LoVo (cell line): ENCODE measurements around the gene IDH2.
"Not testable (repeated sequence)": the region's sequence is repeated elsewhere in the genome, so short reads cannot be mapped to it uniquely, and the experiment has no call there.

Experiments used
- DNase-seq: peaks from one replicate; pipeline ENCODE4 v3.0.0-alpha.2; 2016; ENCODE audit warnings: low spot score

Gene IDH2

DNA sequence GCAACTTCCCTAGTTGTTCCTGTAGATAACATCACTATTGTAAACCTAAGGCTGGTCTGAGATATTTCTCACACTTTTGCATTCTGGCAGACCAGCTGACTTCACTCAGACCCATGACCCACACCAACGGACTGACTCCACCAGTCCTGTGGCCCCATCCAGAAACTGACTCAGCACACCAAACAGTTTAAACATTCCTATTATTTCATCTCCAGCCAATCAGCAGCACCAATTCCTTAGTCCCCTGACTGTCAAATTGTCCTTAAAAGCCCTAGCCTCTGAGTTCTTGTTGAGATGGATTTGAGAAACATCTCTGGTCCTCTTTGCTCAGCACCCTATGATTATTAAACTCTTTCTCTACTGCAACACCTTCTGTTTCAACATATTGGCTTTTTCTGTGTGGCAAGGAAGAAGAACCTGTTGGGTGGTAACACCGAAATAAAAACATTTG is 12.2 kb upstream of the IDH2 start:
- DNase-seq: no peak

DNA sequence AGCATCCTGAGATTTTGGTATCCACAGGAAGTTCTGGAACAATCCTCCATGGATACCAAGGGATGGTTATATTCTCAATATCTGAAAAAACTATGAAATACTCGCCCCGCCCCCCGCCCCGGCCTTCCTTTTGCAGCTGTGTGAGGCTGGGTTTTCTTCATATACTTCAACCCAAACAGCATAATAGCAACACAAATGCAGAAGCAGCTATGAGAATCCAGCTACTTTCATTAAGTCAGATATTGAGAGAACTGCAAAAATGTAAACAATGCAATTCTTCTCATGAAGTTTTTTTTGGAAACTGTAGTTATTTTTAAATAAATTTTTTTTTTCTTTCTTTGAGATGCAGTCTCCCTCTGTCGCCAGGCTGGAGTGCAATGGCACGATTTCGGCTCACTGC is 10.9 kb upstream of the IDH2 start:
- DNase-seq: no peak

DNA sequence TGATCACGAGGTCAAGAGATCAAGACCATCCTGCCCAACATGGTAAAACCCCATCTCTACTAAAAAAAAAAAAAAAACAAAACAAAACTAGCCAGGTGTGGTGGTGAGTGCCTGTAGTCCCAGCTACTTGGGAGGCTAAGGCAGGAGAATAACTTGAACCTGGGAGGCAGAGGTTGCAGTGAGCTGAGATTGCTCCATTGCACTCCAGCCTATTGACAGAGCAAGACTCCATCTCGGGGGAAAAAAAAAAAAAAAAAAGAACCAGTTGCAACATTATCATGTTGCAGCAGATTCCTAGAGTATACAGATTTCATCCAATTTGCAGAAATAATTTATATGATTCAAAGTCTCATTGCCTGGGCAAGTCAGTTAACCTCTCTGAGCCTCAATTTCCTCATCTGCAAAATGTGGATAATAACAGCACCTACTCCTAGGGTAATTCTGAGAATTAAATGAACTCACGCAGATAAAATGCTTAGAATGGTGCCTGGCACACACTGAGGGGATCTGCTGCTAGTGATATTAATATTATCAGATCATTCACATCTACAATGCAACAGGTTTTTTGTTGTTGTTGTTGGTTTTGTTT is 7.0 kb upstream of the IDH2 start:
- DNase-seq: not testable (repeated sequence)

DNA sequence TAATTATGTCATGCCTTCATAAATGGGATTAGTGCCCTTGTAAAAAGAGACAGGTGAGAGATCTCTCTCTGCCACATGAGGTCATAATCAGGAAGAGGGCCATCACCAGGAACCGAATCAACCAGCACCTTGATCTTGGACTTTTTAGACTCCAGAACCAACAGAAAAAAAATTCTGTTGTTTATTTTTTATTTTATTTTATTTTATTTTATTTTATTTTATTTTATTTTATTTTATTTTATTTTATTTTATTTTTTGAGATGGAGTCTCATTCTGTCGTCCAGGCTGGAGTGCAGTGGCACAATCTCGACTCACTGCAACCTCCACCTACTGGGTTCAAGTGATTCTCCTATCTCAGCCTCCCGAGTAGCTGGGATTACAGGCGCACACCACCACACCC is 5.8 kb upstream of the IDH2 start:
- DNase-seq: not testable (repeated sequence)

DNA sequence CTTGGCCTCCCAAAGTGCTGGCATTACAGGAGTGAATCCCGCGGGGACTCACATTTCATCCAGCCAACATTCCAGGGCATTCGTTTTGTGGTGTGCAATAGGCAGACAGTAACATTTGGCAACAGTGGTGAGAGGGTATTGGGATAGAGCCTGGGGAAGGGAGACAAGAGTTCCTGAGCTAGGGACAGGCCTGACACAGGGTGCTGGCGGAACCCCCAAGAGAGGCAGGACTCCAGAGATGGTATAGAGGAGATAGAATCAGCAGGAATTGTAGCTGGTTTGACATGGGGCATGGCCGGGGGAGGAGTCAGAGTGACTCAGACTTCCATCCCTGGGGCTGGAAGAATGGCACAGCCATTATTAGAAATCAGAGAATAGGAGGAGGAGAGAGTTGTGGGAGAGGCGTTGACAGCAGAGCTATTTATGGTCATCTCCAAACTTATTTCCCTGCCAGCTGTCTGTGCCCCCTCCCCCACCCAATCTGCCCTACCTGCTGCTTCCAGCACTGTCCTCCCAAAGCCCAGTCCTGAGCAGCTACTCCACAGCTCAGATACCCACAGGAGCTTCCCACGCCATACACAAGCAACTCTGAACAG is 4.4 kb upstream of the IDH2 start:
- DNase-seq: no peak

DNA sequence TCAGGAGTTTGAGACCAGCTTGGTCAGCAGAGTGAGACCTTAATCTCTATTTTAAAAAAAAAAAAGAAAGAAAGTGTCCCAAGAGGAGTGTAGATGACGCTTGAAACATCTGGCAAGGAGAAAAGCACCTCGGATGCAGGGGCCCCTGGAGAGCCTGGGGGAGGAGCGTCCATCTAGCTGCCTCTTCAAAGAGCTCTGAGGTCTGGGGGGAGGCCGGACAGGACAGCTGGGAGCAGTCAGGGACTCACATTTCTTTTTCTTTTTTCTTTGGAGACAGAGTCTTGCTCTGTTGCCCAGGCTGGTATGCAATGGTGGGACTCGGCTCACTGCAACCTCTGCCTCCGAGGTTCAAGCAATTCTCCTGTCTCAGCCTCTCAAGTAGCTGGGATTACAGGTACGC is 3.3 kb upstream of the IDH2 start:
- no peak for DNase-seq

DNA sequence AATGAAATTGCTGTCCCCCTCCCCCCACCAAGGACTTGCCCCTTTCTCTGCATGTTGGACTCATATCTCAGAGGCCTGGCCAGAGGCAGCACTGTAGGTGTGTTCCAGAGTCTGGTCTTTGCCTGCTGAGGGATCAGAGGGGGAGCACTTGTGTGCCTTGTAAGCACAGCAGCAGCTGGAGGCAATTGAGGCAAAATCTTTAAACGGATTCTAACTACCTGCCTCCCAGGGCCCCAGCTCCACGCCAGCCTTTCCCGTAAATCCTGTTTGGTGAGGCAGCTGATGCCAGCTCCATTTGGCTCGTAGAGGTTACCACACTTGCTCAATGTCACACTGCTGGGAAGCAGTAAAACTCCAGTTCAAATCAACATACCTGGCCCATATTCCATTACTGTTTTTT is 2.3 kb upstream of the IDH2 start:
- no peak for DNase-seq

DNA sequence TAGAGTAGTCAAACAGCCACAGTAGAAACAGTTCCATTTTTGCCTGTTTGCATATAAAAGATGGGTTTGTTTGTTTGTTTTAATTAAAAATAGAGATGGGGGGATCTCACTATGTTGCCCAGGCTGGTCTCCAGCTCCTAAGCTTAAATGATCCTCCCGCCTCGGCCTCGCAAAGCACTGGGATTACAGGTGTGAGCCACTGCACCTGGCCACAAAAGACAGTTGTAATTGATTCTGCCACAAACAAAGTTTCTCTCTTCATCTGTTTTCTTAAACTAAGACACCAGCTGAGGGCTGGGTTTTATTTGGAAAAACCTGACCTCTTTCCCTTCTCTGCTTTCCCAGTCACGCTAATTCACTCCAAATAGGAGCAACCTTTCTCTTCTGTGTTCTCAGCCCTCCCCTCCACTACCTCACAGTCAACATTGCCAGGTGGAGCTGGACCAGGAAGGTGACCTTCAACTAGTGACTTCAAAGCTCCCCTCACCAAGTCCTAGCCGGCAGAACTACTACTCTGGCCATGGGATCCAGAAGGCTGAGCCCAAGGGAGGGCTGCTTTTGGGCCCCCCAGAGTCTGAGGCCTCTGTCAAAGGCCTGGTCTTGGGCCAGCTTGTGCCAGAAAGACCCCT is 1.5 kb upstream of the IDH2 start:
- DNase-seq: no peak

DNA sequence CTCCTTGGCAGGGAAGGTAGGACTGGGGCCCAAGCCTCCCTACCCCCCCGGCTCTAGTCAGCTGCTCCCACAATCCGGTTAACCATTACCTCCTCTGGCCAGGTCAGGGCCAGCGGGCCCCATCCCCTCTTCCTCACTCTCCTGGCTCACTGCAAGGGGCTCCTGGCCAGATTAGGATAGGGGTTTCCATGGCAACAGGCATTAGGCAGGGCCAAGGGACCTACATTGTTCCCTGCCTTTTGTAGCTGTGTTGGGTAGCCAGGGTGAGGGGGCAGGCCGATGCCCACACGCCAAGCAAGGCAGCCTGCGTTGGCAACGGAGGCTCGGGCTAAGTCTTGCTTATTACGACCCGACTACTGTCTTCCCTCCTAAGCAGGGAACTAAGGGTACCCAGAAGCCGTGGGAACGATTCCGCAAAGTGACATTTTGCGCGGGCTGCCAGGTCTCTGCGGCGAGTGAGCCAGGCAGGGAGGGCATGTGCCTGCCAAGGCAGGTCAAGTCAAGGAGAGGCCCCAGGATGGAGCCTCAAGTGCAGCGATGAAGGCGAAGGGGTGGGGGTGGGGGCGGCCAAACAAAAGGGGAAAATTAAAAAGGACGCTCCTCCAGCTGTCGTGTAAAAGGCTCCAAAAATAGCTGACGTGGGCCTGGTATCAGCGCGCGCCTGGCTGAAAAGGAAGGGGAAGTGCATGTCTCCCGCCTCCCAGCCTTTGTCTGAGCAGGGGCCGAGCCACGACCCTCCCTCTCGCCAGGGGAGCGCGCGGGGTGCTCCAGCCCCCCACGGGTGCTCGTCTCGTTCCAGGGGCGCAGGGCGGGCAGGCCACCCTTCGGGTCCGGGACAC is 919 bp downstream of the IDH2 start:
- no peak for DNase-seq

DNA sequence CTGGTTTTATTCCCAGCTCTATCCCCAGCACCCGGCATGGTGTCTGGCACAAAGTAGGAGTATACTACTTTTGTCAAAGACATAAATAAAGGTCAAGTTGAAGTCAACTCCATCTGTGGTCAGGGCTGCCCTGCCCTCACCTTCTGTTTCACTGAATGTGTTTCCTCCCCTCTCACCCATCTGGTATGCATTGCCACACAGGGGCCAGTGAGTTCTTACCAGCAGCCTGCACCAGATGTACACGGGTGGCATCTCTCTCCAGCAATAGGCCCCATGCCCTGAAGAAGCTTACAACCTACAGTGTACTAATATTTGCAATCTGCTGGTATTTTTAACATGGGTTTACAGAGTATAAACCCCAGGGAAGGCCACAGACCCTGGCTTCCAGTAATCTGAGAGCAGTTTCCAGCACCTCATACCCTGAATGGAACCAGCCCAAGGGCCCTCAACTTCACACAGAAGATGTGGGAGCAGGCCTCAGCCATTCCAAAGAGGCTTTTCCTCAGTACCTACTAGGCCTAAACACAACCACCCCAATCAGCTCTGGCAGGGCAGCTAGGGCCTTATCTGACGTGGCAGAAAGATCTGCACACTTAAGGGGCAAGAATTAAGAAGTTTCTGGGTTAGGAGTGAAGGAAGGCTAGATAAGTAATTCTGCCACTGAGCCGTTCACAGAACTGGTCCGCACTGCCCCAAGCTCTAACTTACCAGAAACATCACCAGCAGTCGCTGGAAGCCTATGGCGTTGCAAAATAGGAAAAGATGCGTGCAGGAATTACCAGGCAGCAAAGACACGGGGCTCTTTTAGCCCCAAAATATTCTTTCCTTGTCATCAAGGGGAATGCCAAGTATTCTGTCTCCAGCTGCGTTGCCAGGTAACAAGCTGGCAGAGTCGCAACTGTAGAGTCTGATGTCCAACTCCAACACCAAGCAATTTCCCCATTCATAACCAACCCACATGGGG is 2.1 kb downstream of the IDH2 start:
- no peak for DNase-seq

DNA sequence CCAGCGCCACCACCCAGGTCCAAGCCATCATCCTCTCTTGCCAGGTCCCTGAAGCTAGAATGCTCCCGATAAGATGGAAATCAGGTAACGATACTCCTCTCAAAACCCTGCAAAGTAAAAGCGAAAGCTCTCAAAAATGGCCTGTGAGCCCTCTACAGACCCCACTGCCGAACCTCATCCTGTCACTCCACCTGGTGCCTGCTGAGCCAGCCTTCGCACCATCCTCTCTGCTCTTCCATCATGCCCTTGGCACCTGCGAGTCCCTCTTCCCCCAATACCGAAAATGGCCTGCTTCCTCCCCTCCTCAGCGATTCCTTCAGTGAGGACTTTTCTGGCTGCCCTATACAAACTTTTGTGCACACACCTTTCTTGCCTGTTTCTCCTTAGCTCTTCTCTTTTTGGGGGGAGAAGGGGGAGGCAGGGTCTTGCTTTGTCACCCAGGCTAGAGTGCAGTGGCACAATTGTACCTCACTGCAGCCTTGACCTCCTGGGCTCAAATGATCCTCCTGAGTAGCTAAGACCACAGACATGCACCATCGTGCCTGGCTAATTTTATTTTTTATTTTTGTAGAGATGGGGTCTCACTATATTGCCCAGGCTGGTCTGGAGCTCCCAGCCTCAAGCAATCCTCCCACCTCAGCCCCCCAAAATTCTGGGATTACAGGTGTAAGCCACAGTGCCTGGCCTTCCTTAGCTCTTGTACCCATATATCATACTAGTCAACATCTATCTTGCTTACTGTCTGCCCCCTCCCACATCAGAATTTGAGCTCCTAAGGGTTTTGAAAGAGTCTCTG is 3.0 kb downstream of the IDH2 start:
- DNase-seq: no peak

DNA sequence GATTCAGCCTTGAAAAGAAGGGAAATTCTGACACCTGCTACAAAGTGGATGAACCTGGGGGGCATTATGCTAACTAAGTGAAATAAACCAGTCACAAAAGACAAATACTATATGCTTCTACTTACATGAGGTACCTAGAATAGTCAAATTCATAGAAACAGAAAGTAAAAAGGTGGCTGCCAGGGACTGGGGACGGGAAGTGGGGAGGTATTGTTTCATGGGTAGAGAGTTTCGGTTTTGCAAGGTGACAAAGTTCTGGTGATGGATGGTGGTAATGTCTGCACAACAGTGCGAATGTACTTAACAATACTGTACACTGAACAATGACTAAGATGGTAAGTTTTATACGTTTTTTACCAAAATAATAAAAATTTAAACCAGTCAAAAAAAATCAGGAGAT is 4.8 kb downstream of the IDH2 start:
- DNase-seq: no peak

DNA sequence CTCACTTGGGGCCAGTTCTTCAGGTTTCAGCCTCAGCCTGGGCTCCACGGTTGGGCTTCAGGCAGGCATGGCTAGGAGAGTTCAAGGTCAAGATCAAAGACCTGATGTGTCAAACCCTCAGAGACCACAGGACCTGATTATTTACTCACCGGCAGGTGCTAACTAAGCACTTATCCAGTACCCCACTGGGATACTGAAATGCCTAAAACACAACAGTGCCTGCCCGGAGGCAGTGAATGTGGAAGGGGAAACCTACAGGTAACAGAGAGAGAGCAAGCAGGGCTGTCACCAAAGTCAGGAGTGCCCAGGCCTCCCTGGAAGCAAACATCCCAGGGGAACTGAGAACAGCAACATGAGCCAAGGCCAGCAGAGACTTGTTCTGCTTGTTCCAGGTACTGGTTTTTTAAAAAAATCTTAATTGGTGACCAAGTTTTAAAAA is 6.7 kb downstream of the IDH2 start:
- DNase-seq: no peak

DNA sequence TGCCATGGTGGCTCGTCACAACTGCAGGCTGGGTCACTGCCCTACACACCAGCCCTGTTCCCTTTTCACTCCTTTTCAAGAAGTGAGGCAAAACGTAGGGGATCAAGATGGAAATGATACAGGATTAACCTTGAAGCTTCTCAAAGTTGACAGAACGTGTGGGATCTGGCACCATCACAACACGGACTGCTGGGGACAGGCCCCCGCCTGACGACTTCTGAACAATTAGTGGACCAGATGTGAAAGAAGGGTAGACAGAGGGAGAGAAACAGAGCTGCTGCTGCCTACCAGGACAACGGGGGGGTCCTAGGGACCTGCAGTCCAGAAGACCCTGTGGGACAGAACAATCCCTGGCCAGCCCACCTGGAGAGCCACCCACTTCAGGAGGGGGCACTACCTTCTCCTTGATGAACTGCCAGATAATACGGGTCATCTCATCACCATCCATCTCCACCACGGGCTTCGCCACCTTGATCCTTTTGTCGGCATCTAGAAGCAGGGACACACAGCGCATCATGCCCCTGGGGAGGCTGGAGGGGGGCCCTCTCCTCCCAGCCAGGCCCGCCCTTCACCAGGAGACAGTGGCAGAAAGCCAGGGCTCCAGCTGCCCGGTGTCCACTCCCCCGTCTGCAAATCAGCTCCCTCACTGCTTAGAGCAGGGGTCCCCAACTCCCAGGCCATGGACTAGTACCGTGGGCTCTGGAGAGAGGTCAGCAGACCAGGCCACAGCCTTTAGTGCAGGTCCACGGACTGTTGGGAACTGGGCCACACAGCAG is 10.9 kb downstream of the IDH2 start:
- DNase-seq: no peak

DNA sequence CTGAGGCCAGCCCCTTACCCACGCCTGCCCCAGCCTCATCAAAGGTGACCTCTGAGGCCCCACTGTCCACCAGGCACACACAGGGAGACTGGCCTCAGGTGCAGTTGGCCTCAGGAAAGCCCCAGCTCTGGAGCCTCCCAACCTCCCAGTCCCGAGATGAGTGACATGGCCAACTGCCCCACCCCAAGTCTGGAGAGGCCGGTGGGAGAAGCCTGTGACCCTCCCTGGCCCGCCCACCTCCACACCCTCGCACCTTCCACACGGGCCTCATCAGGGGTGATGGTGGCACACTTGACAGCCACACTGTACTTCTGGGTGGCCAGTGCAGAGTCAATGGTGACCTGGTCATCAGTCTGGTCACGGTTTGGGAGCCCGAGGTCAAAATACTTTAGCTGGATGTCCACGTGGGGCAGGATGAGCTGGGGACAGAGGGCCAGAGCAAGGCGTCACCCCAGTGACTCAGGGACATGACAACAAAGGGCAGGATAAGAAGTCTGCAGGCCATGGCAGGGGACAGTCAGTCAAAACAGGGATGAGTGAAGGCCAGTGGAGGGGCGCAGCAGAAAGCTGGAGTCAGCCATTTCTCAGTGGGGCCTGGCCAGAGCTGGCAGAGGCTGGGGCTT is 11.9 kb downstream of the IDH2 start:
- no peak for DNase-seq

DNA sequence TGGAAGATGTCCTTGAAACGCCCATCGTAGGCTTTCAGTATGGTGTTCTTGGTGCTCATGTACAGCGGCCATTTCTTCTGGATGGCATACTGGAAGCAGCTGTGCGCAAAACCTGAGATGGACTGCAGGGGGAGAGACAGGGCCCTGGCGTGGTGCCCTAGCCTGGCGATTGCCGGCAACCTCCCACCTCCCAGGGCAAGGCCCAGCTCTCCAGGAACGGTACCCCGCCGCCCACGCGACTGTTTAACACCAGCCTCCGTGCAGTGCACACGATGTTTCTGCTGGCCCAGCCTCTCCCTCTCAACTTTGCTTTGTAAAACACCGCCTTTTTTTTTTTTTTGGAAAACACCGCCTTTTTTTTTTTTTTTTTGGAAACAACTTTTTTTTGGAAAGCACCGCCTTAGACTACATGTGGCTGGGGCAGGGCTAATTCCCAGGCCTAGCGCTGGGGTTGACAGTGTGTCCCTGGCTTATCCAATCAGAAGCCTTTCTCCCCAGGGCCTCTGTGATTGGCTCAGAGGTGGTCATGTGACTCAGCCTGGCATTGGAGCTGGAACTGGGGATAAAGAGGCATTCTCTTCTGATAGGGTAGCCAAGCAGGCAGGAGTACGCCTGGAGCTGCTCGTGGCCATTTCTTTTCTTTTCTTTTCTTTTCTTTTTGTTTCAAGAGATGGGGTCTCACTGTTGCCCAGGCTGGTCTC is 14.7 kb downstream of the IDH2 start:
- DNase-seq: no peak

DNA sequence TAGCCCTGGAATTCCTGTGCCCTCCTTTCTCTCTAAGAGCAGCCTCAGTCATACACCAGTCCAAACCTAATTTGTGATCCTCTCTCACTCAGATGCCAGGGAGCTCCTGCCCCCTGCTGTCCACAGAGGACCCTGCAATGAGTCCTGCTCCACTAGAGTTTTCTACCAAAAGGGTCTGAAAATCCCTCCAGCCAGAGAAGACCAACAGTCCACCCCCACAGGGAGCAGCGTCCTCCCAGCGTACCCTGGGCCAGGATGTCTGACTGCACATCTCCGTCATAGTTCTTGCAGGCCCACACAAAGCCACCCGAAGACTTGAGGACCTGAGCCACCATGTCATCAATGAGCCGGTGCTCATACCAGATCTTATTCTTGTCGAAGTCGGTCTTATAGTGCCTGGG is 15.4 kb downstream of the IDH2 start:
- DNase-seq: no peak

DNA sequence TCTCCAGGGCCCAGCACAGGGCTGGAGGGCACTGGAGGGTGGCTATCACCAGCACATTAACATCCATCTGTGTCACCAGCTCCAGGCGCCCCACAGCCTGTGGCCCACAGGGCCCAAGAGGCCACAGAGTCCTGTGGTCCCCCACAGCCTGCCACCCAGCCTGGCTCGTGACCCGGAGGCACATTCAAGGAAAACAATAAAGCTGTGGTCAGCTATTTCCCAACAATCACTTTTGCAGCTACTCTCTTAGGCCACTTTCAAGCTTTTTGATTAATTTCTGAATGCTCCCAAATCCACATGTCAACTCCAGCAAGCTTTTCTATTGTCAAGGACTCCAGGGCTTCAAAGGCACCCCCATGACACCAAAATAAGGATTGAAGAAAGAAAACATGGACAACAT is 16.7 kb downstream of the IDH2 start:
- DNase-seq: no peak

DNA sequence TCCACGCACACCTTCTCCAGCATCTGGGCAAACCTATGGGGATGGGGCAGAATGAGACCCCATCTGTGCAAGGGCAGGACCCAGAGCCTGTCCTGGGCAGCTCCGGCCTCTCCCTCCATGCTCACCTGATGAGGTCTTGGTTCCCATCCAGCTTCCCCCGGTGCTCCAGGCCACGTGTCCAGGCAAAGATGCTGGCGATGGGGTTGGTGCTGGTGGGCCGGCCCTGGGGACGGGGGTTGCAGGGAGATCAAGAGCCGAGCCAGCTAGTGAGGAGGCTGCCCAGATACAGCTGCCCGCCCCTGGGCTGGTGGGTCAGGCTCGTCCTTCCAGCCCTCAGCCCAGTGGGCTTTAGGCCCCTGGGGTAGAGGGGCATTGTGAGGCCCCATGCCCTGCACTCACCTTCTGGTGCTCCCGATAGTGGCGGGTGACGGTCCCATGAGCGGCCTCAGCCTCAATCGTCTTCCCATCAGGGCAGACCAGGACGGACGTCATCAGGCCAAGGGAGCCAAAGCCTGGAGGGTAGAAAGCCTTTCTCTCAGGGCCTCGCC is 17.3 kb downstream of the IDH2 start:
- DNase-seq: no peak
